ENCODE measurements around the gene SLC23A2. TPM values are rescaled to one million over a fixed set of nuclear protein-coding genes. Genes with fewer than 3 reads are reported as not detected.
A peak's percentile ranks its signal among the peaks of the same experiment; 100 is the strongest.
"Not testable (repeated sequence)": the region's sequence is repeated elsewhere in the genome, so short reads cannot be mapped to it uniquely, and the experiment has no call there.

Gene SLC23A2
- polyA plus RNA-seq, 10 donors = 8.0 to 13.5 (median 10.3) TPM

- DNase-seq = no peak
Measured at GRCh38 chr20:4937407-4938319, 63.6 kb downstream of the SLC23A2 start.

GRCh38 chr20:4936851-4937406 lies 64.4 kb downstream of the SLC23A2 start:
- DNase-seq = no peak

GRCh38 chr20:4936392-4936850 lies 64.9 kb downstream of the SLC23A2 start:
- no peak for DNase-seq

- no peak for DNase-seq
Measured at GRCh38 chr20:4932061-4932460, 69.2 kb downstream of the SLC23A2 start.

- DNase-seq = no peak
Measured at GRCh38 chr20:4929686-4930397, 71.5 kb downstream of the SLC23A2 start.

GRCh38 chr20:4926531-4927156 lies 74.7 kb downstream of the SLC23A2 start:
- no peak for DNase-seq

- peak in 2 of 3 donors; percentile 52 to 69 for DNase-seq
Measured at GRCh38 chr20:4925842-4926530, 75.3 kb downstream of the SLC23A2 start.

- no peak for DNase-seq
Measured at GRCh38 chr20:4924446-4924845, 76.9 kb downstream of the SLC23A2 start.

- DNase-seq = no peak
Measured at GRCh38 chr20:4924032-4924431, 77.3 kb downstream of the SLC23A2 start.

GRCh38 chr20:4922186-4922585 lies 79.1 kb downstream of the SLC23A2 start:
- DNase-seq = no peak

- DNase-seq = not testable (repeated sequence)
Measured at GRCh38 chr20:4921271-4921670, 80.0 kb downstream of the SLC23A2 start.

GRCh38 chr20:4920655-4921054 lies 80.7 kb downstream of the SLC23A2 start:
- DNase-seq = no peak

GRCh38 chr20:4920131-4920530 lies 81.2 kb downstream of the SLC23A2 start:
- no peak for DNase-seq

- no peak for DNase-seq
Measured at GRCh38 chr20:4919047-4919704, 82.1 kb downstream of the SLC23A2 start.

GRCh38 chr20:4918473-4918872 lies 82.8 kb downstream of the SLC23A2 start:
- DNase-seq = no peak

- no peak for DNase-seq
Measured at GRCh38 chr20:4916971-4917881, 84.1 kb downstream of the SLC23A2 start.

- DNase-seq = no peak
Measured at GRCh38 chr20:4913147-4913546, 88.2 kb downstream of the SLC23A2 start.

- DNase-seq = no peak
Measured at GRCh38 chr20:4912380-4913142, 88.7 kb downstream of the SLC23A2 start.

- no peak for DNase-seq
Measured at GRCh38 chr20:4910951-4911350, 90.4 kb downstream of the SLC23A2 start.
